ENCODE data around the gene ZMIZ2.
"Not testable (repeated sequence)": the region's sequence is repeated elsewhere in the genome, so short reads cannot be mapped to it uniquely, and the experiment has no call there.

The ZMIZ2 gene

GRCh38 chr7:44729949-44730590, 18.6 kb upstream of the ZMIZ2 start:
- no peak for DNase-seq

GRCh38 chr7:44732971-44733370, 15.7 kb upstream of the ZMIZ2 start:
- not testable (repeated sequence) for DNase-seq

GRCh38 chr7:44733708-44734481, 14.8 kb upstream of the ZMIZ2 start:
- DNase-seq, result no peak

GRCh38 chr7:44735403-44736165, 13.1 kb upstream of the ZMIZ2 start:
- no peak for DNase-seq

- no peak for DNase-seq
These were observed 11.8 kb upstream of the ZMIZ2 start for GRCh38 chr7:44736896-44737295.

GRCh38 chr7:44738051-44738723, 10.5 kb upstream of the ZMIZ2 start:
- no peak for DNase-seq

- DNase-seq, result no peak
These were observed 9.6 kb upstream of the ZMIZ2 start for GRCh38 chr7:44738876-44739665.

- DNase-seq, result no peak
These were observed 8.6 kb upstream of the ZMIZ2 start for GRCh38 chr7:44740055-44740454.

- no peak for DNase-seq
These were observed 4.9 kb upstream of the ZMIZ2 start for GRCh38 chr7:44743750-44744149.

- no peak for DNase-seq
These were observed 493 bp downstream of the ZMIZ2 start for GRCh38 chr7:44748948-44749731.

- no peak for DNase-seq
These were observed 1.3 kb downstream of the ZMIZ2 start for GRCh38 chr7:44749992-44750391.

- no peak for DNase-seq
These were observed 1.8 kb downstream of the ZMIZ2 start for GRCh38 chr7:44750424-44750823.

- DNase-seq, result no peak
These were observed 2.4 kb downstream of the ZMIZ2 start for GRCh38 chr7:44750921-44751571.

GRCh38 chr7:44752822-44753221, 4.2 kb downstream of the ZMIZ2 start:
- DNase-seq, result no peak

GRCh38 chr7:44754802-44755697, 6.4 kb downstream of the ZMIZ2 start:
- no peak for DNase-seq

GRCh38 chr7:44755698-44756627, 7.3 kb downstream of the ZMIZ2 start:
- no peak for DNase-seq

- DNase-seq, result no peak
These were observed 8.3 kb downstream of the ZMIZ2 start for GRCh38 chr7:44756904-44757303.

GRCh38 chr7:44757311-44757710, 8.7 kb downstream of the ZMIZ2 start:
- no peak for DNase-seq

- no peak for DNase-seq
These were observed 9.1 kb downstream of the ZMIZ2 start for GRCh38 chr7:44757739-44758138.
